WI38 (cell line): ENCODE measurements around the gene PPP2R5D.

Experiments used
- H3K4me3 ChIP-seq: 2 replicates; pipeline ENCODE4 v1.5.1; 2011; ENCODE audit warnings: low read depth, mild to moderate bottlenecking, control low read depth, low read length
- CTCF ChIP-seq: IDR thresholded peaks from 2 replicates; pipeline ENCODE4 v1.5.1; 2012; ENCODE audit warnings: low read depth, mild to moderate bottlenecking, control low read depth, low read length

Gene PPP2R5D

GRCh38 chr6:43059168-43060033 is 75.0 kb downstream of the PPP2R5D start, which contains the start of the genes KLC4 and MRPL2:
Gene KLC4, plus strand, starts transcription at chr6:43059631. Its CDS starts 1,705 bp downstream, at chr6:43061336.
Gene MRPL2, minus strand, starts transcription at chr6:43059434. Its CDS starts 53 bp downstream, at chr6:43059381.
- TF ChIP-seq CTCF: no peak
- H3K4me3 ChIP-seq: peak within 1 kb of the TSS; percentile 99

GRCh38 chr6:43060034-43060754 is 75.8 kb downstream of the PPP2R5D start:
- TF ChIP-seq CTCF: no peak
- H3K4me3 ChIP-seq: peak overlapping the region; percentile 99

- TF ChIP-seq CTCF: no peak
- H3K4me3 ChIP-seq: no peak overlapping the region
Measured at GRCh38 chr6:43060755-43061633, 76.6 kb downstream of the PPP2R5D start.

- no peak for TF ChIP-seq CTCF
- no peak overlapping the region for H3K4me3 ChIP-seq
Measured at GRCh38 chr6:43061861-43062260, 77.5 kb downstream of the PPP2R5D start.
